GM13977 (cell line): Measurements from ENCODE around the gene PLA1A.
A peak's percentile ranks its signal among the peaks of the same experiment; 100 is the strongest.

Experiments
- DNase-seq: peaks from one replicate; pipeline ENCODE4 v3.0.0; 2012; ENCODE audit warnings: low spot score
- CTCF ChIP-seq: IDR thresholded peaks from 2 replicates; pipeline ENCODE4 v1.5.1; 2012; ENCODE audit warnings: mild to moderate bottlenecking, control low read depth; ENCODE audit not compliant: insufficient read depth; ENCODE audit errors: extremely low read depth, missing control alignments
- in situ Hi-C: fragments of 300-500 bp; cut with MboI; formaldehyde crosslinking; loops from one replicate; pipeline ENCODE4 v1.12.0; 2022; ENCODE audit warnings: low sequenced_read_pairs, low pct_unique_long_range_greater_than_20kb, mixed read lengths, inconsistent platforms; ENCODE audit not compliant: unreplicated experiment

PLA1A gene

GRCh38 chr3:119555929-119556328, 41.8 kb upstream of the PLA1A start:
- no peak for TF ChIP-seq CTCF
- DNase-seq, result no peak
- in situ Hi-C loops, result no loop called here

GRCh38 chr3:119557192-119557876, 40.4 kb upstream of the PLA1A start:
- in situ Hi-C loops, result no loop called here
- no peak for TF ChIP-seq CTCF
- no peak for DNase-seq

- DNase-seq, result no peak
- no peak for TF ChIP-seq CTCF
- in situ Hi-C loops, result no loop called here
Observed at GRCh38 chr3:119557877-119558269, 39.8 kb upstream of the PLA1A start.

GRCh38 chr3:119558626-119559317, 38.9 kb upstream of the PLA1A start:
- TF ChIP-seq CTCF, result no peak
- DNase-seq, result no peak
- in situ Hi-C loops, result no loop called here

GRCh38 chr3:119559441-119559963, 38.2 kb upstream of the PLA1A start, which contains the start of gene CD80:
Gene CD80 (minus strand): TSS chr3:119559614. CDS start chr3:119557728, 1,886 bp downstream.
- in situ Hi-C loops, result no loop called here
- DNase-seq, result peak; percentile 45
- TF ChIP-seq CTCF, result peak; percentile 78

GRCh38 chr3:119560160-119560559, 37.5 kb upstream of the PLA1A start:
- in situ Hi-C loops, result no loop called here
- no peak for TF ChIP-seq CTCF
- DNase-seq, result no peak
